Common myeloid progenitor, CD34-positive (primary cell): Measurements from ENCODE around the gene RCAN2.

Source experiments
- CTCF ChIA-PET: fragments of 350-600 bp; sonication (Branson Sonifier 250); formaldehyde crosslinking; loops from one replicate; lab custom pipeline; 2021; ENCODE audit warnings: antibody characterized with exemption; lab: Charles Lee
- POLR2A ChIA-PET: fragments of 350-600 bp; sonication (Branson Sonifier 250); formaldehyde crosslinking; loops from one replicate; lab custom pipeline; 2021; ENCODE audit warnings: antibody characterized with exemption; lab: Charles Lee
- DNase-seq, 3 donors: peaks; one replicate each; pipeline versions ENCODE4 v3.0.0 to v3.0.0-alpha.2; 2013
- H3K27ac ChIP-seq, 2 experiments: 1 replicate in 1 of 2; 2 replicates in 1 of 2; pipeline ENCODE4 v1.7.0; 2013; ENCODE audit warnings: inconsistent platforms in 2 of 2, low read length in 2 of 2, mild to moderate bottlenecking in 2 of 2, low read depth in 1 of 2, moderate library complexity in 1 of 2; ENCODE audit not compliant: severe bottlenecking in 2 of 2, insufficient read depth in 1 of 2, poor library complexity in 1 of 2
- H3K27me3 ChIP-seq, 5 experiments: replicated peaks in 2 of 5; 1 replicate in 3 of 5; 2 replicates in 2 of 5; pipeline versions ENCODE4 v1.6.1 to v1.7.0; 2013; ENCODE audit warnings: low read length in 4 of 5, mild to moderate bottlenecking in 2 of 5, moderate library complexity in 2 of 5, inconsistent platforms in 1 of 5; ENCODE audit not compliant: insufficient read depth in 5 of 5, control insufficient read depth in 4 of 5
- H3K36me3 ChIP-seq, 4 experiments: 1 replicate in 2 of 4; 2 replicates in 2 of 4; pipeline versions ENCODE4 v1.6.1 to v1.7.0; 2013; ENCODE audit warnings: low read length in 3 of 4, control low read depth in 1 of 4, mild to moderate bottlenecking in 1 of 4; ENCODE audit not compliant: control insufficient read depth in 4 of 4, insufficient read depth in 4 of 4
- H3K4me1 ChIP-seq, 4 experiments: 1 replicate in 3 of 4; 2 replicates in 1 of 4; pipeline versions ENCODE4 v1.6.1 to v1.7.1; 2013; ENCODE audit warnings: low read length in 3 of 4, mild to moderate bottlenecking in 3 of 4, control low read depth in 1 of 4, inconsistent platforms in 1 of 4, moderate library complexity in 1 of 4; ENCODE audit not compliant: control insufficient read depth in 4 of 4, insufficient read depth in 4 of 4; ENCODE audit errors: control extremely low read depth in 1 of 4
- H3K4me3 ChIP-seq, 7 experiments: 1 replicate in 4 of 7; 2 replicates in 3 of 7; pipeline versions ENCODE4 v1.5.1 to v1.7.0; 2013; ENCODE audit warnings: mild to moderate bottlenecking in 7 of 7, low read length in 6 of 7, moderate library complexity in 6 of 7, inconsistent platforms in 2 of 7, low read depth in 2 of 7, control low read depth in 1 of 7; ENCODE audit not compliant: insufficient read depth in 4 of 7, control insufficient read depth in 1 of 7; ENCODE audit errors: extremely low read depth in 1 of 7
- H3K9me3 ChIP-seq, 5 experiments: 1 replicate in 4 of 5; 2 replicates in 1 of 5; pipeline versions ENCODE4 v1.6.1 to v1.7.1; 2013; ENCODE audit warnings: low read length in 4 of 5, mild to moderate bottlenecking in 2 of 5, inconsistent platforms in 1 of 5, low read depth in 1 of 5, moderate library complexity in 1 of 5; ENCODE audit not compliant: control insufficient read depth in 4 of 5, insufficient read depth in 2 of 5; ENCODE audit errors: control extremely low read depth in 1 of 5
- WGBS: methylation state at CpG from one replicate; pipeline ENCODE4 v1.1.5; 2013; ENCODE audit not compliant: insufficient coverage; 5-methylcytosine and 5-hydroxymethylcytosine counted together

Gene RCAN2

GRCh38 chr6:46472243-46472642 is 19.0 kb downstream of the RCAN2 start:
- Histone ChIP-seq H3K4me1 (no peaks in the 10 kb centered on the region), H3K27ac (no peak overlapping the region), H3K9me3 (peaks cover 0 to 3% (median 0%) of the 10 kb centered on the region in 5 experiments), H3K4me3 (no peak overlapping the region), H3K27me3 (no peaks in the 10 kb centered on the region), H3K36me3 (no peaks in the 10 kb centered on the region)
- ChIA-PET POLR2A (no interaction called here), CTCF (no interaction called here)
- WGBS = 95% methylated on average over 3 of the region's 3 CpGs
- DNase-seq = no peak

- Histone ChIP-seq H3K27me3 (peaks cover 0 to 2% (median 0%) of the 10 kb centered on the region in 5 experiments), H3K27ac (no peak overlapping the region), H3K9me3 (peaks cover 0 to 3% (median 0%) of the 10 kb centered on the region in 5 experiments), H3K4me3 (no peak overlapping the region), H3K36me3 (no peaks in the 10 kb centered on the region), H3K4me1 (peaks cover 0 to 12% (median 2%) of the 10 kb centered on the region in 4 experiments)
- POLR2A ChIA-PET = no interaction called here
- DNase-seq = no peak
- WGBS = 100% methylated on average over 2 of the region's 2 CpGs
- CTCF ChIA-PET = no interaction called here
Observed at GRCh38 chr6:46469021-46469420, 22.2 kb downstream of the RCAN2 start.

- H3K27me3 ChIP-seq = peaks cover 0 to 2% (median 0%) of the 10 kb centered on the region in 5 experiments
- no peak overlapping the region for H3K27ac ChIP-seq
- CTCF ChIA-PET = interaction anchor here (1.8 kb wide), 1 partner anchor 23 kb away, joined by 5 read pairs; the partner anchor contains the start of gene RCAN2
- 84% methylated on average over 9 of the region's 9 CpGs for WGBS
- POLR2A ChIA-PET = no interaction called here
- no peak for DNase-seq
- no peaks in the 10 kb centered on the region for H3K36me3 ChIP-seq
- H3K4me3 ChIP-seq = no peak overlapping the region
- H3K9me3 ChIP-seq = peaks cover 0 to 3% (median 0%) of the 10 kb centered on the region in 5 experiments
- peaks cover 0 to 12% (median 2%) of the 10 kb centered on the region in 4 experiments for H3K4me1 ChIP-seq
Observed at GRCh38 chr6:46468403-46469010, 22.7 kb downstream of the RCAN2 start.

GRCh38 chr6:46466570-46466969 is 24.7 kb downstream of the RCAN2 start:
- peaks cover 0 to 3% (median 0%) of the 10 kb centered on the region in 5 experiments for H3K9me3 ChIP-seq
- ChIA-PET CTCF (interaction anchor here (1.3 to 1.8 kb wide), 3 partner anchors 25 to 244 kb away, joined by 3 to 5 read pairs (median 4); partner anchors contain the start of gene RCAN2), POLR2A (no interaction called here)
- H3K36me3 ChIP-seq = no peaks in the 10 kb centered on the region
- H3K4me1 ChIP-seq = peaks cover 0 to 12% (median 2%) of the 10 kb centered on the region in 4 experiments
- H3K27me3 ChIP-seq = peaks cover 0 to 2% (median 0%) of the 10 kb centered on the region in 5 experiments
- 100% methylated on average over 1 of the region's 4 CpGs for WGBS
- no peak overlapping the region for H3K4me3 ChIP-seq
- DNase-seq = no peak
- H3K27ac ChIP-seq = no peak overlapping the region

- Histone ChIP-seq H3K4me1 (peaks cover 0 to 12% (median 2%) of the 10 kb centered on the region in 4 experiments), H3K9me3 (no peaks in the 10 kb centered on the region), H3K27me3 (peaks cover 0 to 2% (median 0%) of the 10 kb centered on the region in 5 experiments), H3K36me3 (no peaks in the 10 kb centered on the region), H3K27ac (no peak overlapping the region), H3K4me3 (no peak overlapping the region)
- whole genome bisulfite sequencing = 50% methylated on average over 3 of the region's 4 CpGs
- POLR2A ChIA-PET = no interaction called here
- peak in 2 of 3 donors; percentile 15 to 26 for DNase-seq
- CTCF ChIA-PET = interaction anchor here (1.3 kb wide), 1 partner anchor 128 kb away, joined by 3 read pairs; no protein-coding TSS in a partner anchor
Observed at GRCh38 chr6:46465294-46466165, 25.7 kb downstream of the RCAN2 start.

GRCh38 chr6:46456297-46456696 is 35.0 kb downstream of the RCAN2 start:
- WGBS = no CpG with 5 or more reads among the region's 2 CpGs
- H3K36me3 ChIP-seq = no peaks in the 10 kb centered on the region
- ChIA-PET CTCF (no interaction called here), POLR2A (no interaction called here)
- no peaks in the 10 kb centered on the region for H3K9me3 ChIP-seq
- H3K4me1 ChIP-seq = no peaks in the 10 kb centered on the region
- no peak overlapping the region for H3K4me3 ChIP-seq
- H3K27me3 ChIP-seq = no peaks in the 10 kb centered on the region
- H3K27ac ChIP-seq = no peak overlapping the region
- DNase-seq = no peak

- CTCF ChIA-PET = no interaction called here
- no peaks in the 10 kb centered on the region for H3K27me3 ChIP-seq
- H3K9me3 ChIP-seq = no peaks in the 10 kb centered on the region
- H3K4me3 ChIP-seq = no peak overlapping the region
- 89% methylated on average over 1 of the region's 1 CpG for WGBS
- H3K36me3 ChIP-seq = no peaks in the 10 kb centered on the region
- H3K27ac ChIP-seq = no peak overlapping the region
- POLR2A ChIA-PET = no interaction called here
- no peak for DNase-seq
- no peaks in the 10 kb centered on the region for H3K4me1 ChIP-seq
Observed at GRCh38 chr6:46454691-46455090, 36.6 kb downstream of the RCAN2 start.
